Kidney glomerular epithelial cell (primary cell): ENCODE data around the gene DMXL1.

ENCODE experiments used
- DNase-seq: peaks from one replicate; lab custom pipeline; 2025; lab: John Stamatoyannopoulos, UW

The DMXL1 gene

GRCh38 chr5:119070828-119071560, at the start of gene DMXL1:
Gene DMXL1 (plus strand): TSS chr5:119071087. CDS start chr5:119071570, 483 bp downstream.
- peak; percentile 98 for DNase-seq

GRCh38 chr5:119021149-119021732, 49.6 kb upstream of the DMXL1 start:
- no peak for DNase-seq

GRCh38 chr5:119022017-119022745, 48.7 kb upstream of the DMXL1 start:
- DNase-seq, result peak; percentile 52

- no peak for DNase-seq
Observed at GRCh38 chr5:119022773-119023172, 48.1 kb upstream of the DMXL1 start.

GRCh38 chr5:119028575-119028974, 42.3 kb upstream of the DMXL1 start:
- DNase-seq, result no peak

GRCh38 chr5:119031011-119031886, 39.6 kb upstream of the DMXL1 start:
- DNase-seq, result no peak

GRCh38 chr5:119031905-119032304, 39.0 kb upstream of the DMXL1 start:
- DNase-seq, result peak; percentile 17

GRCh38 chr5:119032656-119033055, 38.2 kb upstream of the DMXL1 start:
- DNase-seq, result no peak

- no peak for DNase-seq
Observed at GRCh38 chr5:119033135-119033534, 37.8 kb upstream of the DMXL1 start.

GRCh38 chr5:119036101-119036762, 34.7 kb upstream of the DMXL1 start:
- peak; percentile 80 for DNase-seq

- DNase-seq, result no peak
Observed at GRCh38 chr5:119037496-119038215, 33.2 kb upstream of the DMXL1 start.

- DNase-seq, result no peak
Observed at GRCh38 chr5:119048246-119048645, 22.6 kb upstream of the DMXL1 start.

GRCh38 chr5:119049824-119050449, 20.9 kb upstream of the DMXL1 start:
- DNase-seq, result peak; percentile 56

GRCh38 chr5:119054101-119054500, 16.8 kb upstream of the DMXL1 start:
- DNase-seq, result no peak

- no peak for DNase-seq
Observed at GRCh38 chr5:119055294-119055693, 15.6 kb upstream of the DMXL1 start.

GRCh38 chr5:119058979-119059529, 11.8 kb upstream of the DMXL1 start:
- no peak for DNase-seq

- DNase-seq, result no peak
Observed at GRCh38 chr5:119059740-119060255, 11.1 kb upstream of the DMXL1 start.

GRCh38 chr5:119063579-119064379, 7.1 kb upstream of the DMXL1 start:
- peak; percentile 18 for DNase-seq

GRCh38 chr5:119067450-119067849, 3.4 kb upstream of the DMXL1 start:
- DNase-seq, result no peak
